Memory B cell (primary cell): ENCODE measurements around the gene EIF4EBP2.

Experiments
- ATAC-seq: fragments of 150-1000 bp; cut with Tn5 transposase; 2 replicates; pipeline ENCODE4 v1.10.0; 2021; ENCODE audit warnings: low read depth, mild to moderate bottlenecking, moderate library complexity
- DNase-seq, 2 donors: peaks; one replicate each; pipeline ENCODE4 v3.0.0; 2022; ENCODE audit warnings: low spot score in 2 of 2
- H3K27ac Mint-ChIP-seq: one replicate; pipeline ENCODE4 v1.8.0; 2022; ENCODE audit warnings: mild to moderate bottlenecking, moderate library complexity, mixed read lengths
- H3K27me3 Mint-ChIP-seq: one replicate; pipeline ENCODE4 v1.8.0; 2022; ENCODE audit warnings: mixed read lengths
- H3K36me3 Mint-ChIP-seq: one replicate; pipeline ENCODE4 v1.8.0; 2022; ENCODE audit warnings: mild to moderate bottlenecking, mixed read lengths
- H3K4me1 Mint-ChIP-seq: one replicate; pipeline ENCODE4 v1.8.0; 2022; ENCODE audit warnings: mixed read lengths
- H3K4me3 Mint-ChIP-seq: one replicate; pipeline ENCODE4 v1.8.0; 2022; ENCODE audit warnings: mild to moderate bottlenecking, moderate library complexity, mixed read lengths
- H3K9me3 Mint-ChIP-seq: one replicate; pipeline ENCODE4 v1.8.0; 2022; ENCODE audit warnings: mixed read lengths

The EIF4EBP2 gene

DNA sequence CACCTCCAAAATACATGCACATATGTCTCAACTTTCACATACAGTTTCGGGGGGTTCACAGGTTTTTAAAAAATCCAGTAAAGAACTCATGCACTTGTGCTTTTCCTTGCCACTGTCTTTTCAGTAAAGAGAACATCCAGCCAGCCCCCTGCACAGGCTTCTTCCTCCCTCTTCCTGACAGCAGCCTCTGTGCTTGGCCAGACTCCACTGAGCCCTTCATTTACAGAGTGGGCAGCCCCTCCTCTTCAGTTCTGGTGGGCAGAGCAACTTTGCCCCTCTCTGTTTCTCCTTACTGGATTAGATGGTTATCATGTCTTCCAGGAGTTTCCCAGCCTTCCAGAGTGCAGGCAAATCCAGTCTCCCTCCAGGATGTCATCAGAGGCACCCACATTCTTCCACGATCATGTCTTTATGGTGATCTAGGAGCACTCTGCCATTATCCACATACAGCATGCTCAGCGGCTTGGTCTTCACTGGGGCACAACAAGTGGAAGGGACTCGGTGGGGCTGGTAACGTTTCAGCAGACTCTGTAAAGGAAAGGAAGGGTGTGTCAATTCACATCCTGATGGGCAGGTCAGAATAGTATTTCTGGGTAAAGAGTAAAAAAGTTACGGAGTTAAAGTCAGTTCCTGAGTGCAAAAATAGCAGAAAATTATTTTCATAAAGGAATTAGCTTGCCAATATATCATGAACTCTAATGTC lies 28.8 kb downstream of the EIF4EBP2 start:
- peak overlapping the region; percentile 74 for H3K4me3 Mint-ChIP-seq
- peaks cover 8% of the 10 kb centered on the region for H3K4me1 Mint-ChIP-seq
- H3K36me3 Mint-ChIP-seq, result peaks cover 4% of the 10 kb centered on the region
- ATAC-seq (no peak), DNase-seq (no peak)
- no peaks in the 10 kb centered on the region for H3K27me3 Mint-ChIP-seq
- no peaks in the 10 kb centered on the region for H3K9me3 Mint-ChIP-seq
- no peak overlapping the region for H3K27ac Mint-ChIP-seq

GRCh38 chr10:70433581-70434280 lies 29.8 kb downstream of the EIF4EBP2 start:
- no peak for DNase-seq
- no peak for ATAC-seq
- Mint-ChIP-seq H3K27me3 (no peaks in the 10 kb centered on the region), H3K4me3 (no peak overlapping the region), H3K27ac (no peak overlapping the region), H3K9me3 (no peaks in the 10 kb centered on the region), H3K4me1 (peaks cover 8% of the 10 kb centered on the region), H3K36me3 (peaks cover 2% of the 10 kb centered on the region)

GRCh38 chr10:70435241-70436085 lies 31.5 kb downstream of the EIF4EBP2 start:
- Mint-ChIP-seq H3K27ac (no peak overlapping the region), H3K4me3 (no peak overlapping the region), H3K9me3 (no peaks in the 10 kb centered on the region), H3K36me3 (peaks cover 2% of the 10 kb centered on the region), H3K27me3 (peaks cover 3% of the 10 kb centered on the region), H3K4me1 (peaks cover 8% of the 10 kb centered on the region)
- ATAC-seq (no peak), DNase-seq (no peak)

- H3K9me3 Mint-ChIP-seq, result no peaks in the 10 kb centered on the region
- H3K27me3 Mint-ChIP-seq, result peaks cover 14% of the 10 kb centered on the region
- no peak overlapping the region for H3K27ac Mint-ChIP-seq
- H3K4me1 Mint-ChIP-seq, result peaks cover 11% of the 10 kb centered on the region
- ATAC-seq (no peak), DNase-seq (no peak)
- H3K4me3 Mint-ChIP-seq, result no peak overlapping the region
- peaks cover 2% of the 10 kb centered on the region for H3K36me3 Mint-ChIP-seq
These were observed 33.8 kb downstream of the EIF4EBP2 start for GRCh38 chr10:70437721-70438120.

DNA sequence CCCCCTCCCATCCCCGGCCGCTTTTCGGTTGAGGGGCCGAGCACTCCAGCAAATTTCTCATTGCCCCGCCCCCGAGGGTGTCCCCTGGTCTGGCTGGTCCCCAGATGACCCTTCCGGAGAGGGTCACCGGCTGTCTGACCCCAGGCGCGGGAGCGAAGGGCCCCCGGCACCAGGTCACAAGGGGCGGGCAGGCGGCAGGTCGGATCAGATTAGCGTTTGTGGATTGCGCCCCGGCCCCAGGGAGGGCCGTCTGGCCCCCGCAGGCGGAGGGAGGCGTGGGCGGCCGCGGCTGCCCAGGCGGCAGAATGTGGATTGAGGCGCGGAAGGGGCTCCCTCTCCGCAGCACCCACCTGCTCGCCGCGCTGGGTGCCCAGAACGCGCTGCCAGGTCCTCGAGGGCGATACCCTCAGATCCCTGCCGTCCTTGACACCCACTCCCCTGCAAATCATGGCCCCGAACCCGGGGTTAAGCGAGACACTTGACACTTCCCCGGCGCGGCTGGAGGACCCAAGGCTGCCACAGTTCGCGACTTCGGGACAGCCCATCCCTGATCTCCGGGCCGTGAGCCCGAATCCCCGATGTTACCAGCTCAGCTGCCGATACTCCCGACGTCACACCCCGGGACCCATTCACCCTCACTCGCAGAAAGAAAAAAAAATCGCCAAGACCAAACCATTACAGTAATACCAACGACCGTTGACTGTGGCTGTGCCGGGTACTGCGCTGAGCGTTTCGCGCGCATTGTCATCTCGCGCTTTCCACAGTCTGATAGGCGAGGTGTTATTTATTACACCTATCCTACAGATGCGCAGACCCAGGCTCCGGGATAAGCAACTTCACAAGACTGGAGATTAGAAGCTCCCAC lies 36.6 kb downstream of the EIF4EBP2 start:
- peak overlapping the region; percentile 59 for H3K4me3 Mint-ChIP-seq
- no peak for DNase-seq

DNA sequence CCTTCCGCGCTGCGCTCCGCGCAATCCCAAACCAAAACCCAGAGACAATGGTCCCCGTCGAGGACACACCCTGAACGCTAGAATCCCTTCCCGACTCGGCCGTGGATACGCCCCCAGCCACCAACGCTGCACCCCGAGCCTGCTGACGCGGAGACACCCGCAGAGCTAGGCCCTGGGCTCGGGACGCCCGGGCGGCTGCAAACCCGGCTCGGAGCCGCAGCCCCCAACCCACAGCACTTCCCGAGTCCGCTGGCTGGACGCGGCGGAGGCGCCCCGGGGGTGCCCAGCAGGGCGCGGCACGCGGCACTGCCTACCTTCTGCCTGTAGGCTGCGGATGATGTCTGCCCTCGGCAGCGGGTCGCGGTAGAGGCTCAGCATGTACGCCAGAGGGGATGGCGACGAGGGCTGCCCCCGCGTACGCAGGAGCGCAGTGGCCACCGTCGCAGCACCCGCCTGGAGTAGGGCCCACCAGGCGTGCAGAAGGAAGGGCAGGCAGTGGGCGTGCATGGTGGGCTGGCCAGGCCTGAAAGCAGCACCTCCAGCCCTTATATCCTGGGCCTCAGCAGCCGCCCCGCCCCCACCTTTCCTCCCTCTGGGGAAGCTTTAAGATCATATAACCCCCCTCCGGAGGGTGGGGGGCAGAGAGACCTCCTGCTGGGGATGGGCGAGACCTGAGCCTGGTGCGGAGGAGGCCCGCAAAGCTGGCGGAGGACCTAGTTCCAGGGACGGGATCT lies 37.4 kb downstream of the EIF4EBP2 start, which contains the start of gene NODAL:
NODAL (minus strand) TSS at position 521 of the 734 bp plus-strand sequence; CDS start at position 507, 14 bp downstream.
- H3K9me3 Mint-ChIP-seq, result no peaks in the 10 kb centered on the region
- peaks cover 9% of the 10 kb centered on the region for H3K4me1 Mint-ChIP-seq
- peak; percentile 56 for ATAC-seq
- no peak for DNase-seq
- H3K27ac Mint-ChIP-seq, result peak within 1 kb of the TSS; percentile 7
- peak within 1 kb of the TSS; percentile 59 for H3K4me3 Mint-ChIP-seq
- peaks cover 17% of the 10 kb centered on the region for H3K27me3 Mint-ChIP-seq
- peaks cover 2% of the 10 kb centered on the region for H3K36me3 Mint-ChIP-seq

More for the DNA sequence above, 36.6 kb downstream of the EIF4EBP2 start:
- ATAC-seq, result peak; percentile 49
- no peaks in the 10 kb centered on the region for H3K9me3 Mint-ChIP-seq
- H3K27me3 Mint-ChIP-seq, result peaks cover 15% of the 10 kb centered on the region
- peak overlapping the region; percentile 7 for H3K27ac Mint-ChIP-seq
- peaks cover 9% of the 10 kb centered on the region for H3K4me1 Mint-ChIP-seq
- H3K36me3 Mint-ChIP-seq, result peaks cover 2% of the 10 kb centered on the region

- DNase-seq (no peak), ATAC-seq (no peak)
- H3K4me1 Mint-ChIP-seq, result peaks cover 9% of the 10 kb centered on the region
- H3K36me3 Mint-ChIP-seq, result peaks cover under 1% of the 10 kb centered on the region
- peak overlapping the region; percentile 37 for H3K4me3 Mint-ChIP-seq
- no peaks in the 10 kb centered on the region for H3K9me3 Mint-ChIP-seq
- peaks cover 17% of the 10 kb centered on the region for H3K27me3 Mint-ChIP-seq
- H3K27ac Mint-ChIP-seq, result no peak overlapping the region
These were observed 38.0 kb downstream of the EIF4EBP2 start for GRCh38 chr10:70441895-70442309.

DNA sequence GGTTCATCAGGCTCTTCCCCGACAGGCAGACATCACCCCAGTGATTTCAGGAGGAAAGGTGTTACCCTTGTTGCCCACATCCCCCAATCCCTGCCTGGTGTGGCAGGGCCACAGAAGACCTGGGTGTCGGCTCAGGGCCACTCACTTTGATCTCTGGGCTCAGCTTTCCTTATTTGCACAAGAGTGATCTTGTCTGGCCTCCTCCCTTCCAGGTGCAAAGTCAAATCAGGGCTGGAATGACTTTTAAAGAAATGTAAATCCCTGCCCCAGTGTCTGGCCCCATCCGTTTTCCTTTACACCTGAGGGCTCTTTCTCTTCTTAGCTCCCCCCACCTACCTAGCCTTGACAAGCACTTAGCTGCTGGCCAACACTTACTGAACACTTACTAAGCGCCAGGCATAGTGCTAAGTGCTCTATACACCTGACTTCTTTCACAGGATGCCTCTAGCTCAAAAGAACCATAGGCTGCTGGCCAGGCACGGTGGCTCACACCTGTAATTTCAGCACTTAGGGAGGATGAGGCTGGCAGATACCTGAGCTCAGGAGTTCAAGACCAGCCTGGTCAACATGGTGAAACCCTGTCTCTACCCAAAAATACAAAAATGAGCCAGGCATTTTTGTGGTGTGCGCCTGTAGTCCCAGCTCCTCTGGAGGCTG lies 38.5 kb downstream of the EIF4EBP2 start:
- peaks cover 17% of the 10 kb centered on the region for H3K27me3 Mint-ChIP-seq
- ATAC-seq (no peak), DNase-seq (no peak)
- H3K36me3 Mint-ChIP-seq, result no peaks in the 10 kb centered on the region
- no peaks in the 10 kb centered on the region for H3K9me3 Mint-ChIP-seq
- H3K4me3 Mint-ChIP-seq, result no peak overlapping the region
- H3K27ac Mint-ChIP-seq, result no peak overlapping the region
- peaks cover 9% of the 10 kb centered on the region for H3K4me1 Mint-ChIP-seq

DNA sequence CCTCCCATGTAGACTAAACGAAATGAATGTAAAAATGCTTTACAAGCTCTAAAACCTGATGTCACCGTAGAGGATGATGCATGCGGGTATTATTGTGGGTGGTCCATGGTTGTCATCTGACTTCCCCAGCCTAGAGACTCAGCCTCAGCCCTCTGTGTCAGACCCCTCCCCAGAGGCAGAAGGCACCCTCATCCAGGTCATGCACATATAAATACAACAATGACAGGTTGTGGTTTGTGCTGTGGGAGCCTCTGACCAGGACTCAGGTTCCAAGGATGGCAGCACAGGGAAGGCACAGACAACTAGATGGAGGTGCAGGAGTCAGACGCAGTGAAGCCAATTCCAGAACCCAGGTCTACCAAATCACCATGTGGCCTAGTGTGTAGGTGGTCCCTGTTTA lies 40.8 kb downstream of the EIF4EBP2 start:
- no peaks in the 10 kb centered on the region for H3K9me3 Mint-ChIP-seq
- H3K4me3 Mint-ChIP-seq, result no peak overlapping the region
- no peaks in the 10 kb centered on the region for H3K36me3 Mint-ChIP-seq
- DNase-seq, result no peak
- peaks cover 9% of the 10 kb centered on the region for H3K4me1 Mint-ChIP-seq
- H3K27ac Mint-ChIP-seq, result no peak overlapping the region
- ATAC-seq, result no peak
- H3K27me3 Mint-ChIP-seq, result peaks cover 15% of the 10 kb centered on the region

DNA sequence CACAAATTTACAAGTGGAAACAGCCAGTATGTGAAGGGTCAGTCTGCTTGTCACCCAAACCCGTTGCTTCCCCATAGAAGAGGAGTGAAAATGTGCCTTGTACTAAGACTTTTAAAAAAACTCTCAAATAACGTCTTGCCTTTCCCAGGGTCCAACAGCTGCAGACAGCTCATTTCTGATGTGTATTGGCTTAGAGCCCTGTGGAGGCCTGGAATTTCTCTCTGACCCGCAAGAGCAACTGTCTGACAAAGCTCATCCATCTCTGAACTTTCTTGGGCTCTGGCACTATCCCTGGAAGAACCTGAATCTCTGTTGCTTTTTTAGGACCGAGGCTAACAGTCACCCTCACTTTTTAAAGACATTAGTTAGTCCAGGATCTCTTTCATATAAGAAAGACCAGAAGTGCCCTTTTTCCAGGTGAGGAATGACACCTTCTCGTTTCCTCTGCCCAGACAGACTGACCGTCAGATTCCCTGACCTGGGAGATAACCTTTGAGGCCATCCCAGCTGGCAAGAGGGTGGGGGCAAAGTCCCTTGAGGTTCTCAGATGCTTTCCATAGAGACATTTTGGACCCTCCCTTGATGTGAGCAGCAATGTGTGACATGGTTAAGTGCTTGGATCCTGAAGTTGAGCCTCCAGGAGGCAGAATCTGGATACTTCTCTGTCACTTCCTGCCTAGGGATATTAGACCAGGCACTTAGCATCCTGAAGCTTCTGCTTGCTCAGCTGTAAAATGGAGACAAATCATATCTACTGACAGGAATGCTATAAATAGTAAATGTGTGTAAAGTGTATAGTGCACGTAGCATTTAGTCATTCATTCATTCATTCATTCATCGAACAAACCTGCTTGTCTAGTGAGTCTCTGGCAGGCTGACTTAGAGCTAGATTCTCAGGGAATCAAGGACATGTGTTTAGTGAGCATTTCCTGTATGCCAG lies 42.0 kb downstream of the EIF4EBP2 start:
- Mint-ChIP-seq H3K27ac (no peak overlapping the region), H3K4me1 (peaks cover 4% of the 10 kb centered on the region), H3K4me3 (no peak overlapping the region), H3K27me3 (peaks cover 17% of the 10 kb centered on the region), H3K9me3 (no peaks in the 10 kb centered on the region), H3K36me3 (no peaks in the 10 kb centered on the region)
- ATAC-seq, result no peak
- no peak for DNase-seq

GRCh38 chr10:70448236-70448635 lies 44.3 kb downstream of the EIF4EBP2 start:
- Mint-ChIP-seq H3K9me3 (no peaks in the 10 kb centered on the region), H3K36me3 (no peaks in the 10 kb centered on the region), H3K4me1 (no peaks in the 10 kb centered on the region), H3K27ac (no peak overlapping the region), H3K4me3 (no peak overlapping the region), H3K27me3 (peaks cover 10% of the 10 kb centered on the region)
- DNase-seq (no peak), ATAC-seq (no peak)

- no peak for ATAC-seq
- Mint-ChIP-seq H3K27me3 (peaks cover 24% of the 10 kb centered on the region), H3K4me1 (peaks cover 5% of the 10 kb centered on the region), H3K36me3 (no peaks in the 10 kb centered on the region), H3K4me3 (no peak overlapping the region), H3K27ac (no peak overlapping the region), H3K9me3 (no peaks in the 10 kb centered on the region)
- no peak for DNase-seq
These were observed 51.3 kb downstream of the EIF4EBP2 start for GRCh38 chr10:70455213-70455630.
